ENCODE data around the gene MAD1L1.
"Not testable (repeated sequence)": the region's sequence is repeated elsewhere in the genome, so short reads cannot be mapped to it uniquely, and the experiment has no call there.

Gene MAD1L1

DNA sequence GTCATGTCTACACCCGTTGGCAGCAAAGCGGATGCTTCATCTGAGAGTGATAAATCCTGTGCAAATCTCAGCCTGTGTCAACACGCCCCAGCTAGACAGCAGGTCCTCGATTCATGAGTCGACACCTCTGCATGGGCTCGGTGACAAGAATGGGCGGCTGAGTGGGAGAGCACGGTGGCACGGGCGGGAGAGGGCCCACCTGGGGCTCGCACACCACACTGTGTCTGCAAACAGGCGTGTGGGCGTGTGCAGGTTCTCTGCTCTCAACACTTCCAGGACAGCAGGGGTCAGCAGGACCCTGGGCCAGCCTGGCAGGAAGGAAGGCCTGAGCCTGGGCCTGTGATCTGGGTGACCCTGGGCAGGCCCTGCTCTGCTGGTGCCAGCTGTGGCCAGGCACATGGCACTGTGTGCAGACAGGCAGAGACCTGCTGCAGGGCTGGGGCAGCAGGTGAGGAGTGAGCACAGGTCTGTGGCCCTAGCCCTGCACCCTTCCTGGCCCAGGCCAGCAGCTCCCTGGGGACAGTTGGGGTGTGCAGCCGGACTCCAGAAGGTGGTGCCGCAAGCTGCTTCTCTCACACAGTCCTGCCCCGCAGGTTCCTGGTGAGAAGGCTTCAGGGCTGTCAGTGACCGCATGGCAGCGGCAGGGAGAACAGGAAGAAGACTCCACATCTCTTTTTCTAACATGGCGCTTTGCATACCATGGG, 346.2 kb downstream of the MAD1L1 start:
- no peak for FAIRE-seq

DNA sequence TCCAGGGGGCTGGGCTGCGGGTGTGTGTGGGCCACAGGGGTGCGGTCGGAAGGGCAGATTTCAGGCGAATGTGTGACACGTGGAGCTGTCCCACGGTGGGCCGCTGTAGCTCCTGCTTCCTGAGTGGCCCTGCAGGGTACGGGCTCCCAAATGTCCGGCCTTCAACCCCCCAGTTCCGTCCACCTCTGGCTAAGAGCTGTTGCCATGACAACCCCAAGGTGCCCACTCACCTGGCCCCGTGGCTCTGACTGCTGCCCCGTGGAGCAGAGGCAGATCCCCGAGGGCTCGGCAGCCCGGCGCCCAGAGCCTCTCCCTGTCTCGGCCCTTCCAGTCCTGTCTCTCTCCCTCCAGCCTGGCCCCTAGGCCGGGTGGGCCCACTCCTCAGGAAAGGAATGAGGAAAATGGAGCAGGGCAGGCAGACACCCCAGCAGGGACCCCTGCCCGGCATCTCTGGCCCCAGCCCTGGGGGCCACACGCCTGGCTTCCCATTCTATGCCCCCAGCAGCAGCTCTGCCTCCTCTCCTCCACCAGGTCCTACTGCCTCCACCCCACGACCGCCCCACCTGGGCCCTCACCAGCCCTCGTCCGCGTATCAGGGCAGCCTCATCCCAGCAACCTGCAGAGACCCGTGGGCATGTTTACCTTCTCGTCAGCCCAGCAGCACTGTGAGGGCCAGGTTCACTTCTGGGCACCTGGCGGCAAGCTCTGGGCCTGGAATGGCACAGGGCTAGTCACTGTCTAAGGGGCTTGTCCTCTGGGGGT, 347.1 kb downstream of the MAD1L1 start:
- FAIRE-seq, result no peak

DNA sequence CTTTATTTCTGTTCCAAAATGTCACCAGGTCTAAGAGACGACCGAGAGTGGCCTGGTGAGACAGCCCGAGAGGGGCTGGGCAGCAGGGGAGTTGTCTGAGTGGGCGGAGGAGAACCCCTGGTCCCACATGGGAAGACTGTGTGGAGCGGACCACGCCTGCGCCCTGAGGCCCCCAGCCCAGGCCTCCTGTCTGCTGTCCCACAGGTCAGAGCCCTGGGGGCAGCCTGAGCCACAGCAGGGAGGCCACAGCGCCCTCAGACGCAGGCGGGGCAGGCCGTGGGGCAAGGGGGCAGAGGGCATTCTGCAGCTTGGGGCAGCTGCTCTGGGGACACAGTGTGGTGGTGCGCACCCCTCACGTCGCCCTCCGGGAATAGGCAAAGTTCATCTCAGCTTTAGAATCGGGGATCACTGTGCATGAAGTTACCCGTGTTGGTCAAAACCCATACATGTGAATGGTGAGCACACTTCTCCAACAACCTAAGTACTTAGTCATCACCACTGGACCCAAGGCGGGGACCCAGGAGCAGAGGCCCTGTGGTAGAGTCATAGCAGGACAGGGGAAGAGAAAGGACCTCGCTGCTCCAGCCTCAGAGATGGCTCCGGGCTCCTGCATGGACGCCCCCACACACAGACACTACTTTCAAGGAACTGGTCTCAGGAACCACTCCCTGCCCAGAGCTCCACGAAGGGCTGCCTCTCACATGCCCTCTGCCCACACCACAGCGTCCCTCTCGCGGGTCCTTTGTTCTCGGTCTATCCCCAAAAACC, 348.0 kb downstream of the MAD1L1 start:
- no peak for FAIRE-seq

DNA sequence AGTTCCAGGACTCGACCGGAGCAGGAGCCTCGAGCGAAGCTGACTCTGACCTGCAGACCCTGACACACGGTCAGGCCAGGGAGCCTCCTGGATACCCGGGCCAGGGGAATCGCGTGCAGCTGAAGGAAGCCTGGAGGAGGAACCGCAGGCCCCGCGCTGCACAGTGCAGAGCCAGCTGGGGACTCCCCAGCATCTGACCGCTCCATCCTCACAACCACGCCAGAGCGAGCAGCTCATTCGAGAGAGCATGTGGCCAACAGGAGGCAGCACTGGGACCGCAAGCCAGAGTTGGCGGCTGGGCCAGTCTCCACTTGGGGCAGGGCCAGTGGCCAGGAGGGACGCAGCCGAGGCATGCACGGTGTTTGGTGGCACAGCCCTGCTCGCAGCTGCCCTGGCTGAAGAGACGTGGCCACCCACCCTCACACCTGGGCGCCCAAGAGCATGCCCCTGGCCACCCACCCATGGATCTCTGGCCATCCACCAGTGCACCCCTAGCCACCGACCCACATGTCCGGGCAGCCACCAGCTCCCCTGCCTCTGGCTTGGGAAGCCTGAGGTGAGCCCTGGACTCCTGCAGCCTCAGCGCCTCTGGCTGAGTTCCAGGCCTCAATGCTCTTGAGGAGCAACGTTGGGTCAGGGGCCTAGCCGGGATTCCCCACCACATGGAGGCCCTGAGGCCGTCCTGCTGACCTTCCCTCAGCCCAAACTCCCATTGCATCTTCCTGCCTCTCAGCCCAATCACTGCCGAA, 348.7 kb downstream of the MAD1L1 start:
- FAIRE-seq, result no peak

DNA sequence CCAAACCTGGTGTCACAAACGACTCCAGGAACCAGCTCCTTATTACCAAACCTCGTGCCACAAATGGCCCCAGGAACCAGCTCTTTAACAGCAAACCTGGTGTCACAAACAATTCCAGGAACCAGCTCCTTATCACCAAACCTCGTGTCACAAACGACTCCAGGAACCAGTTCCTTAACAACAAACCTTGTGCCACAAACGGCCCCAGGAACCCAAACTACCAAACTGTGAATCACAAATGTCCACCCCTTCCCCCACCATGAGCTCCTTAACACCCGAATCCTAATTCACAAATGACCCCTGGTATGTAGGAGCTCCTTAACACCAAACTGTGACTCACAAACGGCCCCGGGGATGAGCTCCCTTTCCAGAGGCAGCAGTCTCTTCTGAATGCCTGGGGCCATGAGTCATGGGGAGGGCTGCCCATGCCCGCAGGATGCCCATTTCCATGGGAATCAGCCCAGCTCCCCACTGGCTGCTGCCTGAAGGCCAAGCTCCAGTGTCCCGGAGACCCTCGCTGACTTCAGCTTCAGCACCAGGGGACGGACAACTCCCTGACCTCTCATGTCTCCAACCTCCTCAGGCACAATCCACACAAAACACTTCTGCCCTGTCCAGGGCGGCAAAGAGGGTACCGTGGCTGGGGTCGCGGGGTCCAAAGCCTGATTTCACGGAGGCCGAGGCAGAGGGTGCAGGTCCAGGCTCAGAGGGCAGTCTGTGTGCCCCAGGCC, 349.5 kb downstream of the MAD1L1 start:
- no peak for FAIRE-seq

DNA sequence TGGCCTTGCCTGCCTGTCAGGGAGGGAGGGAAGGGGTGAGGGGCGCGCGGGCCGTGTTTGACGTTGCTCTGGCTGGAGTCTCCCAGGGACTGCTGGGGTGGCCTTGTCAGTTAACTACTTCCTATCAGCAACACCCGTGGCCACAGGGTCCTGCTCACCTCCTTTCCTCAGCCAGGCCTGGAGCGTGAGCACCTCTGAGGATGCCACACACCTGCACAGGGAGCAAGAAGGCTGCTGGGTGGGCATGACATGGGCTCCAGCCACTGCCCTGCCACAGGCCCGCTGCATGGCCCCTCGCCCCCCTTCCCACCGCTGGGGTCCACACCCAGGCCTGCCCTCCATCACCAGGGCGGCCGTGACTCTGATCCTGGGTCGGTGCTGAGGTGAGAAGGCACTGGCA, 350.3 kb downstream of the MAD1L1 start:
- FAIRE-seq, result no peak

DNA sequence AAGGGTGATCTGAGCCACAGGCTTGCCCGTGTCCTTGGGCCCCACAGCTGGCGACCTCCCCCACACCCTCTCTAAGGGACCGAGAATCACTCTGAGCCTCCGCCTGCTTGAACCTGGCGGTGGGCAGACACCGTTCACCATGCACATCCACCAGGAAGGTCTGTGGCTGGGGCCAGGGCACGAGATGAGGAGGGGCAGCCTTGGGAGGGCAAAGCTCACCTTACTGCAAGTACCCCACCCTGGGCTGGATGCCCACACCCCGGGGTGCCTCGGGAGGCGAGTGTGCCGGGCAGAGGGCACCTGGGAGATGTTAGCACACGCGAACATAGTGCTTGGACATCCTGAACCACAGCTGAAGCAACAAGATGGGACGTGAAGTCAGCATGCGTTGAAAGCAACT, 350.8 kb downstream of the MAD1L1 start:
- FAIRE-seq, result no peak

DNA sequence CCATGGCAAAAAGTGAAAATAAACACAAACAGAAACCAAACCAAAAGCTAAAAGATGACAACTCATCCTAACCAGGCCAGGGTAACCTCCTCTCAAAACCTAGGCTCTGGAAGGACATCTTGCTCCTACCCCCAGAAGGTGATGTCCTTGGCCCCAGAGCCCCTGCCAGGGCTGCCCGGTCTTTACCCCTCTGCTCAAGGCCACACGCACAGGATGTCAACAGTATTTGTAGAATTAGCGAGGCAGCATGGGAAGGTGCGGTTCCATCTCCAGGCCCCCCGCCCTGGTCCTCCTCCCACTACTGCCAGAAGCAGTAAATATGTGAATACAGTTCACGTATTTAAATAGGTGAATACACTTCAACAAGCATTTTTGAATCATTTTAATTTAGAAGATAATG, 356.1 kb downstream of the MAD1L1 start:
- FAIRE-seq, result not testable (repeated sequence)

DNA sequence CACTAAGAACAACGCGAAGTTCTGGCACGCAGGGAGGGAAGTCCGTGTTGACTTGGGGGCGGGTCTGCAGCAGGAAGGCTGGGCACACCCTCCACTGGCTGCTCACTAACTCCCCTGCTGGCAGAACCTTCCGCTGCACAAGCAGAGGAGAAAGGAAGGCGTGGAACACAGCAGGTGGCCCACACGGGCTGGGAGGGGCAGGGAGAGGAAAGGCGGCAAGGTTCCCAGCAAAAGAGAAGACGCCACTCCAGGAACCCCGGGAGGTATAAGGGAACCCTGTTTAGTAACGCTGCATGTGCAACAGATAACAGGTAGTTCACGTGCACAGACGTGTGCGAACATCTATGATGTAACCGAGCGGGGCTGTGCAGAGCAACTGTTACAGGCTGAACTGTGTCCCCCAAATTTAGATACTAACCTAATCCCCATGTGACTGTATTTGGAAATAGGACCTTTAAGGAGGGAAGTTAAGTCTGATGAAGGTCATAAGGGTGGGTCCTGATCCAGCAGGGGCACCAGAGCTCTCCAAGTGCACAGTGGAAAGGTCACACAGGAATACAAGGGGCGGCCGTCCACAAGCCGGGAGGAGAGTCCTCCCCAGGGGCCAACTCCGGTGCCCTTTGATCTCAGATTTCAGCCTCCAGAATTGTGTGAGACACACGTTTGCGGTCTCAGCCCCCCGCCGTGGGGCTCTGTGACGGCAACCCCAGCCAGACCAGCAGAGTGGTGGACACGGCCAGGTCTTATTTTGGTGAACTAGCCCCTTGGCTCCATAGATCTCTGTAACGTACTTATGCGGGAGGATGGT, 357.1 kb downstream of the MAD1L1 start:
- not testable (repeated sequence) for FAIRE-seq

DNA sequence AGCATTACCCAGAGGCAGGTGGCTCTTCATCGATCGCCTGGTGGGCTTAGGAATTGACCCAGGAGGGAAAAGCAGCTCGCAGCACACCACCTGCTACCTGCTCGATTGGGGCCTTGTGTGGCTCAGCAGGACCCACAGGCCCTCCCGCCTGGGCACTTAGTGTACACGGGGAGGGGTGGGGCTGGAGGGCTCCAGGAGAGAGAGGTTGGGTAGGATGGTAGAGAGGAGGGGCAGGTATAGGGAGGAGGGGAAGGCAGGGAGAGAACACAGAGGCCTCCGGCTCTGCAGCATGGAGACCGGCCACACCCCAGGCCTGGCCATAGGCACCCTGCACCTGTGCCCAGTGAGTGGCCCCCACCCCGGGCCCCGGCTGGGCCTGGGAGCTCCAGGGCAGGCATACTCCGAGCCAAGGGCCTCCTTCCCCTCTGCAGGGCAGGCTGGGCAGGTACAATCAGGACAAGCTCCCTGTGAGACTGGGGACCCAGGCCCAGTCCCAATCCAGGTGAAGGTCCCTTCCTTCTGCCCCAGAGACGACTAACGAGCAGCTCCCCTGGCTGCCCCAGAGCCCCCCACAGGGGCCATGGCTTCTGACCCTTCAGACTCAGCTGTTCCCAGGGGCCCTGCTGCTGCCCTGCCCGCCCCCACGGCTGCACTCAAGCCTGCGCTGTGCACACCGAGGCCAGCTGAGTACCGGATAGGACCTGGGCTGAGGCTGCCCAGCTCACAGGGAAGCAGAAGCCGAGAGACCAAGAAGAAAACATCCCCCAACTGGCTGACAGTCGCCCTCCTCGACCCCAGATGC, 358.0 kb downstream of the MAD1L1 start:
- FAIRE-seq, result not testable (repeated sequence)

DNA sequence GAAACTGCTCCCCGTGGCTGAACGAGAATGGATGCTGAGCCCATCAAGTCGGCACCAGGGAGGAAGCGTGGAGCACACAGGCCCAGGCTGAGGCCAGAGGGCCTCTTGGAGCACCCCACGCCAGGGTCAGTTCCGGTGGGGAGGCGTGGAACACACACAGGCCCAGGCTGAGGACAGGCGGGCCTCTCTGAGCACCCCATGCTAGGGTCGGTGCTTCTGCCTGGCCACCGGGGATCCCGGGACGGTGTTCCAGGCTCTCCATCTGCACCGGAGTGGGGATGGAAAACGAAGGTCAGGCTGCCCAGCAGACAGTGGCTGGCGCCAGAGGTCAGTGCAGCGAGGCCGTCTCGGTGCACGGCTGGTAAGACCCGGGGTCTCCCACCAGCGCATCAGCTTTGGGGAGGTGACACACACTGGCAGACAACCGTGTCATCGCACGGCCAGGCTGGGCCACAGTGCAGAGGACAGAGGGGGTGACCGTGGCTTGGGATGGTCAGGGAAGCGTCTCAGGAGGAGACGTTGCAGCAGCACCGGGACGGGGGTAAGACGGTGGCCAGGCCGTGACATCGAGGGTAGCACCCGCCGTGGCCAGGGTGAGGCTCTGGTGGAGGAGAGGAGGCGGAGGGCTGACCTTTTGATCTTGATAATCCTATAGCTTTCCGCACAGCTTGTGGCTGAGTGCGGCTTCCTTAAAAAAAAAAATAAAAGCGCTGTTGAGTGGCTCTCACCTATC, 358.7 kb downstream of the MAD1L1 start:
- FAIRE-seq, result no peak

DNA sequence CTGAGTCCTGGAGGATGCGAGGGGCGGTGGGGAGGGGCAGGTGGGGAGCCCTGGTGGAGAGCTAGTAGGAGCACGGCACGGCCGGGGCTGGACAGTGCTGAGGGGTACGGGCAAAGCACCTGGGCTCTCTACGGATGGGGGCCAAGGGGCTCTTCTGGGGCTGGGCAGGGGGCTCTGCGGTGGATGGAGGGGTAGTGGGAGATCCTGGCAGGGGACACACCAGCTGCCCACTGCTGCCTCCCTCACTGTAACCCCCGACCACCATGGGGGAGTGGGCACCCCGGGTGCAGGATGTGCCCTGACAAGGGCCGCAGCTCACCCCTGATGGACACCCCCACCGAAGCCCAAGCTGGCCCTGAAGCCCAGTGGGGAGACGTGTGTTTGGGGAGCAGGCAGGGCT, 359.3 kb downstream of the MAD1L1 start:
- no peak for FAIRE-seq

DNA sequence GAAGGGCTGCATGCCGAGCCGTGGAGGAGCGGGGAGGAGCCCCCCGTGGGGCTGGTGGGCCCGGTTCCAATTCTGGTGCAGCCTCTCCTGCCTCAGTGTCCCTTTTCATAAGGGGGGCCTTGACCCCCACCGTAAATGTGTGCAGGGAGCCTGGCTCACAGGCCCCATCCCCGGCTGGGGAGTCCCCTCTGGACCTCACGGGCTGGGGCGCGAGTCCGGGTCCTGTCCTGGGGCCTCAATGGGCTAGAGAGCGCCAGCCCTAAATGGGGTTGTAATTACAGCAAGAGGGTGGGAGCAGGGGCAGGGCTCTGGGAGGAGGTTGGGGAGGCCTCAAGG, 359.7 kb downstream of the MAD1L1 start:
- no peak for FAIRE-seq

DNA sequence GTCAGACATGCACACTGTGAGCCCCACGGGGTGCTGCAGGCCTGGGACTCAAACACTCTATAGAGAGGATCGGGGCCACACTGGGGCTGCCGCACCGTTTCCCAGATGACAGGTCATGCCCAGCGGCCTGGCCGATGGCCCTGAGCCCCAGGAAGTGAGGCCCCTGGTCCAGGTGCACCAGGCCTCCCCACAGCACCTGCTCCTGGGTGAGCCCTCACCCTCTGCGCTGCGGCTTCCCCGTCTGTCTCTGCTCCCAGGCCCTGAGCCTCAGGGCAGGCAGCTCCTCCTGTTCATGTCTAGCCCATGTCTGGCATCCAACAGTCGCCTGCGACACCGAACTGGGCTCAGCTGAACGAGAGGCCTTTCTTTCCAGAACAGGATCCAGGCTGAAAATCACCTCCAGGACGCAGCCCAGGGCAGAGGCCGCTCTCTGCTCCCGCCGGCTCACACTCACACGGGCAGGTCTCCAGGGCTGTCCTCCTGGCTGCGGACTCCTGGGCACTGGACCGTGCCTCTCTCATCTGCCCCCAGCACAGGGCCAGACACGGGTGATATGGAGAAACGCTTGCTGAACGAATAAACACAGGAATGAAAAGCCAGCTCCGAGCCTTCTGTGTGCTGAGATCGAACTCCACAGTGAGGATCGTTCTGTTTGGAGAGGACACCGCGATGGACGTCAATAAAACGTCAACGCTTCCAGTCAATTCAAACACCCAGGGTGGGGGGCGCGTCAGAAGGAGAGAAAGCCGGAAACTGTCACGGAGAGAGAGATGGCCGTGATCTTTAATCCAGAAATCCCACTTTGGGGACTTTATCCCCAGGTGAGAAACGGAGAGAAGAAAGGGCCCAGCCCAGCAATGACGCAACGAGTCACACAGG, 360.3 kb downstream of the MAD1L1 start:
- no peak for FAIRE-seq

DNA sequence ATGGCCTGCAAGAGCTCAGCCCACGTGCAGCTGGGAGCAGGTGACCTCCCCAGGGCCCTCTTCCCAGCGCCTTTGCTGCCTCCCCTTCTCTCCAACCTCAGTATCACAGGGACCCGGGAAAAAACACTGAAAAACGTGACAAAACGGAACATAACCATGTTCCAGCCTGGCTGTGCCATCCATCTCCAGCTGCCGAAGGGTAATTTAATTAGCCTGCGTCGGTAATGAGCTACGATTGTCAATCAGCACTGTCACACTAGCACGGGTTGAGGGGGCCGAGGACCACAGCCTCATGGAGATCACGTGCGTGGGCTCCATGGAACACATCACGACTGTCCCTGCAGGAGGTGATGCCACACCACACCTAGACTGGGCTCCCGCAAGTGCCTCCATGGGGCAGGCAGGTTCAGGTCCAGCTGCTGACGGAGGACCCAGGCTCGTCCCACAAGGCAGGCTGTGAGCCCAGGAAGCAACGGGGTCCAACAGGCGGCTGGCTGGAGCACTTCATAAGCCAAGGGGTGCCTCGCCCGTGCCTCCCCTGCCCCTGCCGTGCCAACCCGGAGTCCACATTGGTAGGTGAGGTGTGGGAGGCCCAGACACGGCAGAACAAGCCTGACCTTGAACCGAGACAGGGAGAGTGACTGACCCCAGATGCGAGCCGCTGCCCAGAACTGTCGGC, 363.2 kb downstream of the MAD1L1 start:
- no peak for FAIRE-seq

DNA sequence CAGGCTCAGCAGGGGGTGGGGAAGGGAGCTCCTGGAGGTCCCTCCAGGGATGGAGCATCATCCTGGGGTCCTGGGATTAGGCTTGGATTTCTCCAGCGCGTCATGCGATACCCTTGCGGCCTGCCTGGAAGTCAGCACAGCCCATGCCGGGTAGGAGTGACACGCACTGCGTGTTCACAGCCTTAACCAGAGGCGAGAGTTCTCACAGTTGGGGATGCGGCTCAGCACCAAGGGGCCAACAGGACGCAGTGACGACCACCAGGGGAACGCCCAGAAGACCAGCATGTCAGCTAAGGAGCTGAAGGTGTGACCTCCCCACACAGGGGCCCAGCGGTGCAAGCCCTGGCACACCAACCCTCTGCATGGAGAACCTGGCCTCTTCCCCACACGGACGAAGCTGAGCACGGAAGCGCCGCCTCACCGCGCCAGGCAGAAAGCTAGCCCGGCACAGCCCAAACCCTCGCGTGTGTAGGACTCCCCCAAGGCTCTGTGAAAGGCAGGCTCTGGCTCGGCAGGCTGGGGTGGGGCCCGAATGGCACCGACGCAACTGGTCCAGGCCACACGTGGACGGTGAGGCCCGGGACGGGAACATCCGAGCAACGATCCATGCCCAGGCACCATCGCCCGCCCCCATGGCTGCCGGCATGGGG, 364.1 kb downstream of the MAD1L1 start:
- no peak for FAIRE-seq

DNA sequence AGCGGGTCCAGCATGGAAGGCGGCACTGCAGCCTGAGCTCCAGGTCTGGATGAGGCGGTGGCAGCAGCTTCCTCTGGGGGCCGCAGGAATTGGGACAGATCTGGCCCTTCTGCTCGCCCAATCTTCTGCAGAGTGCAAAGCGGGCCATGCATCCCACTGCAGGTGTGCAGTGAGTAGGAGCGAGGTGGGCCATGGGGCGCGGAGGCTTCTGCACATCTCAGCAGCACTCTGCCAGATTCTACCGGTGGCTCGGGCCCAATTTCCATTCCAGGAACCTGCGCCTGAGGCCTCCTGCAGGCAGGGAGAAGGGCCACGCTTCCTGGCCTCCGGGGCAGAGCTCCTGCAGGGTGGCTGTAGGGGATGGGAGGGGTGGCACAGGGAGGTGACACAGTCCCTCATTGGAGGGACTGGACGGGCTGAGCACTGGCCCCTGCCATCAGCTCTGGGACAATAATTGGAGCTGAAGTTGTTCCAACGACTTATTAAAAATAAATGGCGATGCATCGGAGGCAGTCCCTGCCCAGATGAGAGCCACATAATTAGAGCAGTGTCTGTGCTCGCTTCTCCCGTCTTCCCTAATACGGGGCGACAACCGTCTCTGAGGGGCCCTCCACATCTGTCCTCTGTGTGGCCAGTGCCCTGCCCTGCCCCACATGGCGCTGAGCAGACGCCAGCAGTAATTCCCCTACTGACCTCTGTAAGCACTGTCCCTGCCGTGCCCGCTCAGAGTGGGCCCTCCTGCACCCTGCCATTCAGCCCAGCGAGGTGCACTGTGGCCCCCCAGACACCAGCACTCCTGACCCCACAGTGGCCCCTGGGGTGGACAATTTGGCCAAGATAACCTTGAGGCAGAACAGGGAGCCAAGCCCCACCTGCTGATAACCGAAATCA, 365.1 kb downstream of the MAD1L1 start:
- no peak for FAIRE-seq

Measured in endometrium (tissue), 2 donors.